ENCODE results near the gene GPD2.
"Not testable (repeated sequence)": the region's sequence is repeated elsewhere in the genome, so short reads cannot be mapped to it uniquely, and the experiment has no call there.

The GPD2 gene

GRCh38 chr2:156512451-156512850 is 76.3 kb downstream of the GPD2 start:
- TF ChIP-seq ZNF274 (IDR thresholded peaks at IDR 0.05; ENCODE audit: low read depth, low read length) (no peak), YY1 (IDR thresholded peaks at IDR 0.05; ENCODE audit: insufficient read depth, insufficient read length) (no peak), SUZ12 (IDR thresholded peaks at IDR 0.05; ENCODE audit: extremely low read depth, insufficient read depth, insufficient read length) (no peak)
- Histone ChIP-seq H3K4me1 (ENCODE audit: insufficient read depth, insufficient read length) (no peaks in the 10 kb centered on the region), H3K9me3 (ENCODE audit: insufficient read depth, low read length) (no peaks in the 10 kb centered on the region), H3K4me3 (ENCODE audit: insufficient read length, low read depth) (no peak overlapping the region), H3K9ac (ENCODE audit: insufficient read length, low read depth) (no peak overlapping the region), H3K27me3 (ENCODE audit: insufficient read depth, insufficient read length) (no peaks in the 10 kb centered on the region), H3K36me3 (ENCODE audit: insufficient read depth, insufficient read length, low read length) (peaks cover 33% of the 10 kb centered on the region)
- DNase-seq (ENCODE audit: low read depth, low spot score), result no peak

- no peak for TF ChIP-seq SUZ12 (IDR thresholded peaks at IDR 0.05; ENCODE audit: extremely low read depth, insufficient read depth, insufficient read length)
- no peak for TF ChIP-seq ZNF274 (IDR thresholded peaks at IDR 0.05; ENCODE audit: low read depth, low read length)
- no peak for TF ChIP-seq YY1 (IDR thresholded peaks at IDR 0.05; ENCODE audit: insufficient read depth, insufficient read length)
- Histone ChIP-seq H3K9ac (ENCODE audit: insufficient read length, low read depth) (no peak overlapping the region), H3K4me1 (ENCODE audit: insufficient read depth, insufficient read length) (no peaks in the 10 kb centered on the region), H3K4me3 (ENCODE audit: insufficient read length, low read depth) (no peak overlapping the region), H3K9me3 (ENCODE audit: insufficient read depth, low read length) (no peaks in the 10 kb centered on the region), H3K27me3 (ENCODE audit: insufficient read depth, insufficient read length) (no peaks in the 10 kb centered on the region), H3K36me3 (ENCODE audit: insufficient read depth, insufficient read length, low read length) (peaks cover 34% of the 10 kb centered on the region)
- no peak for DNase-seq (ENCODE audit: low read depth, low spot score)
These were observed 77.0 kb downstream of the GPD2 start for GRCh38 chr2:156513219-156513618.

GRCh38 chr2:156517419-156517818 is 81.2 kb downstream of the GPD2 start:
- DNase-seq (ENCODE audit: low read depth, low spot score), result no peak
- Histone ChIP-seq H3K9ac (ENCODE audit: insufficient read length, low read depth) (no peak overlapping the region), H3K4me1 (ENCODE audit: insufficient read depth, insufficient read length) (no peaks in the 10 kb centered on the region), H3K36me3 (ENCODE audit: insufficient read depth, insufficient read length, low read length) (peaks cover 35% of the 10 kb centered on the region), H3K4me3 (ENCODE audit: insufficient read length, low read depth) (no peak overlapping the region), H3K27me3 (ENCODE audit: insufficient read depth, insufficient read length) (no peaks in the 10 kb centered on the region), H3K9me3 (ENCODE audit: insufficient read depth, low read length) (no peaks in the 10 kb centered on the region)
- no peak for TF ChIP-seq ZNF274 (IDR thresholded peaks at IDR 0.05; ENCODE audit: low read depth, low read length)

DNA sequence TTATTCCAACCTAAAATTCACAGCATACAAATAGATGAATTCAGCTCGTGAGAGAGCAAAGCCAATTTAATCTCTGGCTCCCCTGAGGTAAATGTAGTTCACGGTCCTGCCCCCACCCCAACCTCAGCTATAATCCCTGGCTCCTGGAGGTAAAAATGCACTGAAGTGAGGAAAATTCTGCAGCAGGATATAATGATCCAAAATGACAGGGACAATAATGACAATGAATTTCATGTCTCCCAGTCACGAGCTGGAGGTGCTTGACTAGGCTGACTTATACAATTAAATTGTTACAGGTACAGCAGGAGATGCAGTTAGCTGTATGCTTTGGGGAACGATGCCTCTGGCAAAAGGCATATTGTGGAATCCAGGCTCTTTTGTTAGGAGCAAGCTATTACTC is 82.0 kb downstream of the GPD2 start:
- Histone ChIP-seq H3K4me1 (ENCODE audit: insufficient read depth, insufficient read length) (no peaks in the 10 kb centered on the region), H3K36me3 (ENCODE audit: insufficient read depth, insufficient read length, low read length) (peaks cover 28% of the 10 kb centered on the region), H3K9ac (ENCODE audit: insufficient read length, low read depth) (no peak overlapping the region), H3K27me3 (ENCODE audit: insufficient read depth, insufficient read length) (no peaks in the 10 kb centered on the region), H3K4me3 (ENCODE audit: insufficient read length, low read depth) (no peak overlapping the region), H3K9me3 (ENCODE audit: insufficient read depth, low read length) (no peaks in the 10 kb centered on the region)
- no peak for TF ChIP-seq SUZ12 (IDR thresholded peaks at IDR 0.05; ENCODE audit: extremely low read depth, insufficient read depth, insufficient read length)
- TF ChIP-seq YY1 (IDR thresholded peaks at IDR 0.05; ENCODE audit: insufficient read depth, insufficient read length), result no peak
- no peak for TF ChIP-seq ZNF274 (IDR thresholded peaks at IDR 0.05; ENCODE audit: low read depth, low read length)
- no peak for DNase-seq (ENCODE audit: low read depth, low spot score)

- no peaks in the 10 kb centered on the region for H3K4me1 ChIP-seq (ENCODE audit: insufficient read depth, insufficient read length)
- no peaks in the 10 kb centered on the region; the same call in 1 of the 2 replicates for H3K9me3 ChIP-seq (ENCODE audit: insufficient read depth, low read length)
- peaks cover 7% of the 10 kb centered on the region for H3K36me3 ChIP-seq (ENCODE audit: insufficient read depth, insufficient read length, low read length)
- no peak for DNase-seq (ENCODE audit: low read depth, low spot score)
- H3K9ac ChIP-seq (ENCODE audit: insufficient read length, low read depth), result no peak overlapping the region
- no peak overlapping the region for H3K4me3 ChIP-seq (ENCODE audit: insufficient read length, low read depth)
- H3K27me3 ChIP-seq (ENCODE audit: insufficient read depth, insufficient read length), result no peaks in the 10 kb centered on the region
- TF ChIP-seq YY1 (IDR thresholded peaks at IDR 0.05; ENCODE audit: insufficient read depth, insufficient read length) (no peak), ZNF274 (IDR thresholded peaks at IDR 0.05; ENCODE audit: low read depth, low read length) (no peak), SUZ12 (IDR thresholded peaks at IDR 0.05; ENCODE audit: extremely low read depth, insufficient read depth, insufficient read length) (no peak)
These were observed 86.8 kb downstream of the GPD2 start for GRCh38 chr2:156522864-156523440.

DNA sequence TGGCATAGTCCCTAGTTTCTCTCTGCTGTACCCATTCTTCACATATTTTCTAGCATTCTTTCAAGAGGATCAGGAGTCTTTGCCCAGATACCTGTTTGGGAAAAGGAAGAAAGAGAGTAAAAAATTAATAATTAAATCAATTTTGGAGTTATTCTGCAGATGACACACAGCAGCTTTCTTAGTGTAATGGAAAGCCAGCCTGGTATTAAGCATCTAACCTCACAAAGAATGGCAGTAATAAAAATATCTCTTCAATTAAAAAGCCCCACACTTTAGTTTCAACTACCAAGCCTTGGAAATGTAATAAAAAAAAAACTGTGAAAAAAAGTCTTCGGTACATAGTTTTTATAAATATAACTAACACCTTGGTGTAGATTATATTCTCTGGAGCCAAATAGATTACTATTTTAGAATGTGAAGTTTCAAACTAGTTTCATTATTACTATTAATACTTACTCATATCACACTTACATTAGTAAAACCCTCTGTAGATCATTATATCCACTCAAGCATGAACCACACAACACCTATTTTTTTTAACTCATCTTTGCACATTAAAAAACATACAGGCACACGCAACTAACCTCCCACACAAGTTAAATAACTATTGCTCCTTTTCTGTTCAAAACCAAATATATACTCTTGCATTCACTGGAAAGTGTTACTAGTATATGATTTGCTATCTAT is 90.9 kb downstream of the GPD2 start:
- Histone ChIP-seq H3K4me1 (ENCODE audit: insufficient read depth, insufficient read length) (no peaks in the 10 kb centered on the region), H3K9ac (ENCODE audit: insufficient read length, low read depth) (no peak overlapping the region), H3K4me3 (ENCODE audit: insufficient read length, low read depth) (no peak overlapping the region), H3K36me3 (ENCODE audit: insufficient read depth, insufficient read length, low read length) (peaks cover 8% of the 10 kb centered on the region), H3K9me3 (ENCODE audit: insufficient read depth, low read length) (no peaks in the 10 kb centered on the region; the same call in 1 of the 2 replicates), H3K27me3 (ENCODE audit: insufficient read depth, insufficient read length) (no peaks in the 10 kb centered on the region)
- TF ChIP-seq YY1 (IDR thresholded peaks at IDR 0.05; ENCODE audit: insufficient read depth, insufficient read length) (no peak), ZNF274 (IDR thresholded peaks at IDR 0.05; ENCODE audit: low read depth, low read length) (no peak), SUZ12 (IDR thresholded peaks at IDR 0.05; ENCODE audit: extremely low read depth, insufficient read depth, insufficient read length) (no peak)
- no peak for DNase-seq (ENCODE audit: low read depth, low spot score)

- H3K4me3 ChIP-seq (ENCODE audit: insufficient read length, low read depth); H3K4me1 ChIP-seq (ENCODE audit: insufficient read depth, insufficient read length); H3K36me3 ChIP-seq (ENCODE audit: insufficient read depth, insufficient read length, low read length); H3K9ac ChIP-seq (ENCODE audit: insufficient read length, low read depth); H3K9me3 ChIP-seq (ENCODE audit: insufficient read depth, low read length); DNase-seq (ENCODE audit: low read depth, low spot score); H3K27me3 ChIP-seq (ENCODE audit: insufficient read depth, insufficient read length): not testable (repeated sequence)
These were observed 92.4 kb downstream of the GPD2 start for GRCh38 chr2:156528583-156528982.

Measured in NT2/D1 (cell line).